Measurements from ENCODE around the gene VSIG2.
"Not testable (repeated sequence)": the region's sequence is repeated elsewhere in the genome, so short reads cannot be mapped to it uniquely, and the experiment has no call there.

The VSIG2 gene, protein sequence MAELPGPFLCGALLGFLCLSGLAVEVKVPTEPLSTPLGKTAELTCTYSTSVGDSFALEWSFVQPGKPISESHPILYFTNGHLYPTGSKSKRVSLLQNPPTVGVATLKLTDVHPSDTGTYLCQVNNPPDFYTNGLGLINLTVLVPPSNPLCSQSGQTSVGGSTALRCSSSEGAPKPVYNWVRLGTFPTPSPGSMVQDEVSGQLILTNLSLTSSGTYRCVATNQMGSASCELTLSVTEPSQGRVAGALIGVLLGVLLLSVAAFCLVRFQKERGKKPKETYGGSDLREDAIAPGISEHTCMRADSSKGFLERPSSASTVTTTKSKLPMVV

DNA sequence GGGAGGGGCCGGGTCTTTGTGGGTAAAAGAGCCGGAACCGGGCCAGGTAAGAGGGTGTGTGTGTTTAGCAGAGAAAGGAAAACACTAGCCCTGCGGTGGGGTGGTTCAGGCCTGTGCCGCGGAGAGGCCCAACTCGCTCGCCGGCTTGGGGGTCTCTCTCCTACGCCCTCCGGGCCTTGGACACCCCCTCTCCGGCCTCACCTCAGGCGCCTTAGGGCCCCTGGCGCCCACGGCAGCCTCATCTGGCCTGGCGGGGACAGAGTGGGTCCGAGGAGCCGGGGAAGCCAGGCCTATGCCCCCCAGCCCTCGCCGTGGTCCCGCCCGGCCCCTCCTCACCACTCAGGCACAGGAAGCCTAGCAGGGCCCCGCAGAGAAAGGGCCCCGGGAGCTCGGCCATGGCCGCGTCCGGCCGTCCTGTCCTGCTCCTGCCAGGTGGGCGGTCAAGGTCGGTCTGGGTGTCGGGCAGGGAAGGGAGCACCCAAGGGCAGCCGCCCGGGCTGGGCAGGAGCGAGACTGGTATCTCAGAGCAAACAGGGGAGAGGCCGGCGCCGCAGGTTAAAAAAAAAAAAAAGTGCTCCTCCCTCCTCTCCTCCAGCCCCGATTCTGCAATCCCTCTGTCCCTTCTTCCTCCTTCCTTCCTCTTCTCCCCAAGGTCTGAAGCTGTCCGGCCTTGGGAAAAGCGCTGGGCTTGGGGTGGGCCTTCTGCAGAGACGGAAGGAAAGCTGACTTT lies at the start of gene VSIG2:
TSS of gene VSIG2 (minus strand) at position 515 of the 730 bp plus-strand sequence. CDS start at position 397, 118 bp downstream.
- peak in 2 of 6 experiments; percentile 5 to 10 for DNase-seq

DNA sequence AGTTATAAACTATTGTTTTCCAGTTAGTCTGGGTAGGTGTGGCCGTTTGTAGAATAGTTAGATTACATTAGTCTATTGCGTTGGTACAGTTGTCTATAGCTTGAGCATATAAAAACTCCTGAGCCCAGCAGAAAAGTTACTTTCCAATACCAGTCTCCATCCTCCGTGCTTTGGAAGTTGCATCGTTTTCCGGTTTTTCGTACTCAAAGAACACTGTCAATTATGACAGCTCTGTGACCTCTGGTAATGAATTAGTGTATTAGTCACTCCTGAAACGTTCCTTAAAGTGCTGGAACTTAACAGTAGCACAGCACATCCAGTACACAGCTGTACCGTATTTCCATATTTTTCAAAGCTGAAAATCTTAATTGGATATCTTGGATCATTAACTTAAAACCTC lies 49.0 kb upstream of the VSIG2 start:
- DNase-seq: no peak

DNA sequence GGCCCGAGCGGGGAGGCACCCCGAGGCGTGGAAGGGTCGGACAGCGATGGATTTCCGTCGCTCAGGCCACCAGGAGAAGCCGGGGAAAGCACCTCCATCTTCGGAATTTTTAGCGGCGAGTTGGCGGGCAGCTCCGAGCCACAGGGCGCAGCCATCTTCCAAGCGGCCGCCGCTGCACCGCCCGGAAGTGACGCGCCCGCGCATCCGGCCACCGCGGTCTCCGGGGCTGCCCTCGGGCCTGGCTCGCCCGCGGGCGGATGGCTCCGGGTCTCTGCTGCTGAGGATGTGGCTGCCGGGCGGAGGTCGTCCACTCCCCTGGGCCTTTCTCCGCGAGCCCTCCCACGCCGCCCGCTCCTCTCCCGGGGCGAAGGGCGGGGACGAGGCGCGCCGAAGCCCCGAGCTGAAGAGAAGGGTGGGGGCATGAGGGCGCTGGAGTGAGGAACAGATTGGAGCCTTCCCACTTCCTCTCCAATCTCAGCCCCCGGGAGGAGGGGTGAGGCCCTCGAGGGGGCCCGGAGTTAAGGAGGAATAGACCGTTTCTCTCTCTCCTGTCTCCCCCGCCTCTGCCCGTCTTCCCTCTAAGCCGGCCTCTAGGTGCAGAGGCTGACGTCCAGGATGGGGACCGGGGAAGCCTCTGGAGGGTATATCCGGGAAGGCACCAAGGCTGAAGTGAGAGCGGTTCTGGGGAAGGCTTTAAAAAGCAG lies 48.3 kb upstream of the VSIG2 start, which contains the start of gene MSANTD2:
TSS of gene MSANTD2 (minus strand) at position 181 of the 704 bp plus-strand sequence. CDS start at position 155, 26 bp downstream.
- peak; percentile 59 to 71 (median 70) for DNase-seq

DNA sequence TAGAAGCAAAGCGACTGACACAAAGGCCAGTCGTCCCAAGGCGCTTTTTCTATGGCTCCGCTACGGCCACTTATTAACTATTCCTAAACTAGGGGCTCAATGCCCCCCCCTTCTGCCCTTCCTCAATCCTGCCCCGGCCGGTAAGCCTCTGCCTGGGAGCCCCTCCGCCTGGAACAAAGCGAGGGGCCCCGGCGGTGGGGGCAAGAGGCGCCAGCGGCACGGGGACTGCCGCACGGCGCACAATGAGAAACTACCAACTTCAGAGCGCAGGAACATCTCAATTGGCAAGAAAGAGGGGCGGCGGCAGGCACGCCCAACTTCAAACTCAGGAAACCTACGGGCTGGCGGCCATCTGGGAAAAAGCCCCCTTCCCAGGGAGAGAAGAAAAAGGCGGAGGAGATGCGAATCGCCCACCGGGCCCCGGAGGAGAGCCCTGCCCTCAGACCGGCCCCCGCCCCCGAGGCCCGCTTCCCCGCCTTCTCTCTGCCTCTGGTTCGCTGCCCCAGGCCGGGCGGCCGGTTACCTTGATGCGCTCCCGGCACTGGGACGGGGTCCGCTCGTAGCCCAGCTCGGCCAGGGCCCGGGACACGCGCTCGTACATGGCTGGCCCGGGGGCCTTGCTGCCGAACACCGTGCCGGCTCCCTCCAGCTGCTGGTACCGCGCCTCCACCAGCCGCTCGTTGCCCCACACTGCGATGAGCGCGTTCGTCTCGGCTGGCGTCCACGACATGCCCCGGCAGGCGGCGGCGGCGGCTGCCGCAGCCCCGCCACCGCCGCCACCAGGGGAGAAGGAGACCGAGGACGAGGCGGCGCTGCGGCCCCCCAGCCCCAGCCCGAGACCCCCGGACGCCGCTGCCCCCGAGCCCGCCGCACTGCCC lies 47.5 kb upstream of the VSIG2 start:
- DNase-seq: peak; percentile 41 to 60 (median 49)

DNA sequence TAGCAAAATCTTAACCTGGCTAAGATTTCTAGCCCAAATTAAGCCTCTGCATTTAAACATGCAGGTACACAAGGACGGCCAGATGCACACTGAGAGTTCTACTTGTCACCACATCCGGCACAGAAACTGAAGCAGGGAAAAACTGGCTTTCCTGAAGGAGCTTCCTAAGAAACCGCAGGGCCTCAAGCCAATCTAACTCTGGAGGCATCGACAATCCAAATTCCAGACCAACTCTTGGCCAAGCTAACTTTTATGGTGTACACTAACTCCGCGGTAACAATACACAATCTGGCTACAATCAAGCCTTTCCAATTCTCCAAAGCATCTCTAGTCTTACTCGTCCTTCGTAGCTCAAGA lies 46.9 kb upstream of the VSIG2 start:
- peak in 1 of 6 experiments; percentile 26 for DNase-seq

DNA sequence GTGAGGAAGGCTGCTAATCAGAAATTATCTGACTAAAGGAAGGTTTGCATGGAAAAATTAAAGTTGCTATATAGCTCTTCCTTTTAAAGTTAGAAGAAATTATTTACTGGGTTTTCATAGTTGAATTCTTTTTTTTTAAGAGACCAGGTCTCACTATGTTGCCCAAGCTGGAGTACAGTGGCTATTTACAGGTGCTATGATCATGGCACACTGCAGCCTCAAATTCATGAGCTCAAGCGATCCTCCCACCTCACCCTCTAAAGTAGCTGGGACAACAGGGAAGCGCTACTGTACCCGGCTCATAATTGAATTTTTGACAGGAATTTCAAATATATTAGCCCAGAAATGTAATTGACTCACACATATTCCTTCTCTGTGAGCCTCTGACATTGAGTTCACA lies 44.3 kb upstream of the VSIG2 start:
- no peak for DNase-seq

DNA sequence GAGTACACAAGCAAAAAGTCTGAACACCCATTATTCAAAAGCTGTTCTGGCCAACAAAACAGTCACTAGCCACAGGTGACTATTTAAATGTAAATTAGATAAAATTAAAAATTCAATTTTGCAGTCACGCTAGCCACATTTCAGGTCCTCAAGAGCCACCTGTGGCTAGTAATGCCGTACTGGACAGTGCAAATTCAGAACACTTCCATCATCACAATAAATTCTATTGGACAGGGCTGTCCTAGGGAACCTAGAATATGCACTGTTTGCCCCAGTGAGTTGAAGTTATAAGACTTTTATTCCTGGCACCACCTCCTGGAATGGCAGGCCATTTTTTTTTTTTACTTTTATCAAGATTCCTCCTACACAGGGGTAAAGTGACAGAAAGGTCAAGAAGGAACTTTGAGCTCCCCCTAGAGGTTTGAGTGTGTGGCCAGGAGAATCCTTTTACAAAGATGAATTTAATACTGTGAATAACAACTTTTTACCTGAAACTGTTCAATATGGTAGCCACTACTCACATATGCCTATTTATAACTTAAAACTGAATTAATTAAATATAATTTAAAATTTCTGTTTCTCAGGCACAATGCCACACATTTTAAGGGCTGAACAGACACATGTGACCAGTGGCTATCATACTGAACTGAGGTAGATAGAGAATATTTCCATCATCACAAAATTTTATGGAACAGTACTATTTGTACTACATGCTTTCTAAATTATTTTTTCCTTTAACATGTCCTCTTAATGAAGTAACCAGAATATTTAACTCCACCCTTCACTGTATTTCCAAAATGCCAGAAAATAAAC lies 41.6 kb upstream of the VSIG2 start:
- DNase-seq: peak in 3 of 6 experiments; percentile 4 to 40 (median 21)

DNA sequence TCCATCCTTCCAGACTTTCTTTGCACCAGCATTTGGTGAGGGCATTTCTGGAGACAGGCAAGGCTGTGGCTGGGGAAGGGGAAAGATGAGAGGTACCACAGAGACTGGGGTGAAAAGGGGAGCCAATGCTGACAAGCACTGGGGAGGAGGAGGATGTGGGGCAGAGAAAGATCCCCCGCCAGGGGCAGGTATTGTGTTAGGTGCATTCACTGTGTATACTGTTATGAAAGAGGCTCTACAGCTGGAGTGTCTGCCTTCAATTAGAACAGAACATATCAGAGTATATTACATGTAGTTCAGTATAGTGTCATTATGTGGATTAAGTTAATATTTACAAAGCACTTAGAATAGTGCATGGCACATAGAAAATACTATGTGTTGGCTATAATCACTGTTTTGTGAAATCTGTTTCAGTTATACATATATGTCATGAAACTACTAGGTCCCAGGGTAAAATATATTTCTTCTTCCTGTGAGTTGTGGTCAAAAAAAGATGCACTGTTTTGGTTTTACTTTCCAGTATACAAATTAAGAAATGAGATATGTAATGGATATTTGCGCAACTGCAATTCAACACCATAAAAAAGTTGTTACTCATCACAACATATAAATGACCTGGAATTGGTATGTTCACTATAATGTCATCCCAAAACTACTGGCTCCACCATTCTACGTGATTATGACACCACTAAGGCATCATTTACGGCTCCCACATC lies 39.7 kb upstream of the VSIG2 start:
- DNase-seq: no peak

DNA sequence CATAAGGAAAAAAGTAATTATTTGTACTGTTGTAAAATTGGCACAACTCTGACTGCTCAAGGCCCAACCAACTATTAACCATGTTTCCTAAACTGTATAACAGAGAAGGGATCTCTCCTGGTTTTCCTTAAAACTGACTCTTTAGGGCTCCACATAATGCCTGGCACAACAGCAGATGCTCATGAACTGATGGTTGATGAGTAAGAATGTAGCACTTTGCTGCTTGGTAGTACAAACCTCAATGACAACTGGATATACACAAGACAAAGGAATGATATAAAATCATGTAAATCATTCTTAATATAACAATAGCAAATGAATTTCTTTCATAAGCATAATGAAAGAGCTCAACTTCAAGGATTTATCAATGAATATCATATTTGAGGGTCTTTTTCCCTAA lies 36.5 kb upstream of the VSIG2 start:
- DNase-seq: no peak

DNA sequence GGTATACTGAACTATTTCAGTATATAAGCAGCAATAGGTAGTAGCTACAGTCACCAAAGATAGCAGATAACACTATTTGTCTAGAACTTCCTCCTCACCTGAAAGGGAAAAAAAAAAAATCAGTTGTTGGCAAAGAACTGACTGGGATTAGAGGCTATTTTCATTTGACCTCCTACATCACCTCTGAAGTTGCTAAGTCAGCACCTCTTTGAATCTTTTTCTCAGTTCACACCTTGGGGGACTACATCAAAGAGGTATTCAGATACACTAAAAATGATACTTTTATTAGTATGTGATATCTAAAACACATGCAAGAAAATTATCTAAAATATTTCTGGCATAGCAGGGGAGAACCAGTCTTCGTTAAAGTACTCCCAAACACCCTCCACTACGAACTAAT lies 32.0 kb upstream of the VSIG2 start:
- no peak for DNase-seq

DNA sequence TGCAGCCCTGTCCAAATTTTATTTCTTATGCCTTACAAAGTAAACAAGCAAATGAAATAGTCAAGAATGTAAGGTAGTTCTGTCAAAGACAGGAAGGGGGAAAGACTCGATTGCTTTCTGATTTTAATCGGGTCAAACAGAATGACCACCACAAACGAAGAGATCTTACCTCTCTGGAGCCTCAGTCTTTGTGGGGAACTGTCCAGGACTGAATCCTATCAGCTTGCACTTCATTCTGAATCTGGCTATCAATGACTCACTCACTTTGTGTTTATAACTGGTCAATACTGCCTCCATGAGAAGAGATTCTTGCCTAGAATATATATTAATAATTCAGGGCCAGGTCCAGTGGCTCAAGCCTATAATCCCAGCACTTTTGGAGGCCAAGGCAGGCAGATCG lies 30.9 kb upstream of the VSIG2 start:
- no peak for DNase-seq

DNA sequence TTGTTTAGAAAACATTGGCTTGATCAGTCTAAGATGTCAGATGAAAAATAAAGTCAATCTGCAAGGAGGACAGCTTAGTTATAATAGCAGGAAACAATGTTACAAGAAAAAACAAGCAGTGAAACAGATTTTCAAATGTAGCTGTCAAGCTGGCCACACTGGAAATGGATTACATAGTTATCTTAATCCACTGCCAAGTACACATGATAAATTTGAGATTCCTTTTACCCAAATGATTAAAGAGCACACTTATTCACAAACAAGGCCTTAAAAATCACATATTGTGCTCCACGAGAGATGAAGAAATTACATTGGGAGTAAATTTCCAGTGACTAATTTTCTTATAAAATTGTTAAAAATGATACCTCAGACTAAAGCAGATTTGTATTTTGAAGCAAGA lies 27.5 kb upstream of the VSIG2 start:
- no peak for DNase-seq

DNA sequence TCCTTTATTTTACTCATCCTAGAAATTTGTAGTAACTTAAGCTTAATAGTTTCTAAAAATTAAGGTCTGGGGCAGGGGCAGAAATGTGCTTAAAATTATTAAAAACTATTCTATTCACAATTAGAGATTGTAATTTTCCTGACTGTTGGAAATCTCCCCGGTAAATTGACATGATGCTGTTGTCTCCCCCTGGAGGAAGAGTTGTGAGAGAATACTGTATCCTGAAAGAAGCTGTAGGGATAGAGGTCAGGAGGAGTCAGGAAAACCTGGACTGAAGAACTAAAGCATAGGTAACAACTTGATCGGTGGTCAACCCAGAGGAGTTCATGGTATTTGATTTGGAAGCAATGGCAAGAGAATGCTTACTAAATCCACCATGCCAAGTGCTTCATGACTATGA lies 26.2 kb upstream of the VSIG2 start:
- DNase-seq: no peak

DNA sequence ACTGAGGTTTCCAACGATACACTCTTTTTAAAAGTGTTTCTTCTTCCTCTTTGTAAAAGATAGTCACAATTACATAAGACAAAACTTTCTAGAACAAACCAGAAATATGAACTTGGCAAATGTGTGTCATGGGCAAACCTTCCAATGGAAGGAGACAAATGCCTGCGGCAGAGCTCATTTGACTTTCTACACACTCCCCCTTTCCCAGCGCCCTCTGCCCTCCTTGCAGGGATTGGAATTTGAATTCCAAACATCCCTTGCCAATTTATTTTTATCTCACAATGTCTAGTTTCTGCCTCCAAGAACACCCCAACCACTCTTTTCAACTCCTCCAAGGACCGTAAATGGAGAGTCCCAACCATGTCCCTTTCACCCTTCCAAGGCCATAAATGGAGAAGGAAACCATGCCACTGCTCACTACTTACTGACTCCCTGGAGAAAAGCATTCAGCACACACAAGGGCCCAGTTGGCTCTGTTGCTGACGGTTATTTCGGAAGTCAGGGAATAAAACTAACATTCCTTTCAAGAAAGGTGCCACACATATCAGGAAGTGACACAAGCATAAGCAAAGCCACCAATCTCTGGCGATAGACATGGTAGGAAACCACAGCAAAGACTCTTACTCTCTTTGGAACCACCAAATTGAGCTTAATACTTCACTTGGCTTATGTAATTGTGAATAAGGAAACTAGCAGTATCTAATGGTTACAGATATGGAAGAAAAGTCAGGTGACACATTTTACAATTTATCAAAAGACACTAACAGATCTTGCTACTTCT lies 25.0 kb upstream of the VSIG2 start:
- DNase-seq: peak in 3 of 6 experiments; percentile 44 to 59 (median 45)

DNA sequence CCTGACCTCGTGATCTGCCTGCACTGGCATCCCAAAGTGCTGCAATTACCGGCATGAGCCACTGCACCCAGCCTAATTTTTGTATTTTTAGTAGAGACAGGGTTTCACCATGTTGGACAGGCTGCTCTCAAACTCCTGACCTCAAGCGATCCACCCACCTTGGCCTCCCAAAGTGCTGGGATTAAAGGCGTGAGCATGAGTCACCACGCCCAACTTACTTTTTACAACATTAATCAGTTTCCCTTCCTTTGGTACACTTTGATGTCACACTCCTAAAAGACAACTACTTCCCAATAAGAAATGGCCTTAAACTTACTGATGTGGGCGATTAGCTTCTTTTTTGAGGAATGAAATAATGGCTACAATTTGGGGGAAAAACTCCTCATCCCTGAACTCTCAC lies 18.9 kb upstream of the VSIG2 start:
- DNase-seq: not testable (repeated sequence)

DNA sequence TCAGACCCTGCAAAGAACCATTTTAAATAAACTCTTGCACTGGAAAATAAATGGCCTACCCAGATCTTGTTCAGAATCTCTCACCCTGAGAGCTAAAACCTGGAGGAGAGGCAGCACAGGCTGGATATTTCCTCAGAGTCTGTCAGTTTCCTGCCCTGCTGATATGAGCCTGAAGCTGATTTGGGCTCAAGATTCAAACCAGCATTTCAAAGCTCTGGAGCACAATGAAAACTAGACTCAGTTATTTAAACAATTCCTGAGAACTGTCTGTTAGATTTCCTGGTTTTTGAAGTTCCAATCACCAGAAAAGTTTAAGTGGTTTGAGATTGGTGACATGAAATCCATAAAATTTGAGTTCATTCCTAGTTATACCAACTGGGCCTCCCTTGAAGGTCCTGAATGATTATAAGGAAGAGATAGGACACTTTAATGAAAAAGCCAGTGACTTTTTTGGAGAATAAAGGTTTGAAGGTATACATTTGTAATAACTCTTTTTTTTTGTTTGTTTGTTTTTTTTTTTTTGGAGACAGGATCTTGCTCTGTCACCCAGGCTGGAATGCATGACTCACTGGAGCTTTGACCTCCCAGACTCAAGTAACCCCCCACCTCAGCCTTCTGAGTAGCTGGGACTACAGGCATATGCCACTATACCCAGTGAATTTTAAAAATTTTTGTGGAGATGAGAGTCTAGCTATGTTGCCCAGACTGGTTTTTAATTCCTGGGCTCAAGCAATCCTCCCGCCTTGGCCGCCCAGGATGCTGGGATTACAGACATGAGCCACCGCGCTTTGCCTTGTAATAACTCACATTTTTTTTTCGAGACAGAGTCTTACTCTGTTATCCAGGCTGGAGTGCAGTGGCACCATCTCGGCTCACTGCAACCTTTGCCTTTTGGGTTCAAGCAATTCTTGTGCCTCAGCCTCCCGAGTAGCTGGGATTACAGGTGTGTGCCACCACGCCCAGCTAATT lies 18.0 kb upstream of the VSIG2 start:
- no peak for DNase-seq

DNA sequence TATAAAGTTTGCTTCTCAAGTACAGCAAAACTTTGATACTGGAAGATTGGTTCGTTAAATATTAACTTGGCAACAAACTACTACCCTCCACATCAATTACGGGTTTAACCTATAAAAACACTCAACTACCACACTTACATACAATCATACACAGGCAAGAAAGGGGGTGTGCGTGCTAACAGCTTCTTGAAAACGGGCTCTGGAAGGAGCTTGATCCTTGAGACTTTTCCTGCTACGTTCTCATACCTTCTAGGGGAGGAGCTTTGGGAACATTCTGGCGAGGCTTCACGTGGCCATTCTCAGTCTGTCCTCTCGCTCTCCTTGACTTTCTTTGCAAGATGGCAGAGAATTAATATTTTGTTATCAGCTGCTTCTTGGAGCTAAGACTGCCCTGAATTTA lies 16.9 kb upstream of the VSIG2 start:
- DNase-seq: no peak

DNA sequence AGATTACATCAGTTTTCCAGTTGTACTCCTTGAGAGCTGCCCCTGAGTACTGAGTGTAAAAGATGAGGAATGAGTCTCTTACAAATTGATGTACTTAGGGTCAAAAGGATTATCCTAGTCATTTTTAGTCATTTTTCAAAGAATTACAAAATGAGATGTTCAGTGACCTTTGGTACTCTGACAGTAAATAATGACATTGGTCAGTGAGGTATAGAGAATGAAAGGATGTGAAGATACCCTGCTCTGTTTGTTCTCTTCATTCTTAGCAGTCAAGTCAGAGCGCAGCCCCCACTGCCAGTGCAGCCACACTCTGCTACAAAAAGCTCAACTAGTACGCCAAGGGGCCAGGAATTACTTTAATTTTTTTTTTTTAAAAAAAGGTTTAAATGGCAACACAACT lies 14.1 kb upstream of the VSIG2 start:
- DNase-seq: no peak

All from stimulated activated naive CD4-positive, alpha-beta T cell (primary cell).